Brain microvascular endothelial cell (primary cell): ENCODE results near the gene GRID2IP.
A peak's percentile ranks its signal among the peaks of the same experiment; 100 is the strongest.

Experiments used
- DNase-seq: peaks from one replicate; pipeline ENCODE4 v3.0.0-alpha.2; 2020
- H3K27ac ChIP-seq: fragments of 250-450 bp; sonication (Bioruptor Pico); 2 replicates; pipeline ENCODE4 v1.5.1; 2020; ENCODE audit warnings: mild to moderate bottlenecking, moderate library complexity
- H3K27me3 ChIP-seq: fragments of 250-450 bp; sonication (Bioruptor Pico); replicated peaks from 2 replicates; pipeline ENCODE4 v1.5.1; 2020; ENCODE audit warnings: mild to moderate bottlenecking
- H3K36me3 ChIP-seq: fragments of 250-450 bp; sonication (Bioruptor Pico); replicated peaks from 2 replicates; pipeline ENCODE4 v1.5.1; 2020; ENCODE audit warnings: mild to moderate bottlenecking
- H3K4me3 ChIP-seq: 2 replicates; pipeline ENCODE4 v1.5.1; 2011; ENCODE audit warnings: low read depth, mild to moderate bottlenecking, control low read depth, low read length, moderate library complexity
- CTCF ChIP-seq: IDR thresholded peaks from 2 replicates; pipeline ENCODE4 v1.5.1; 2011; ENCODE audit warnings: low read depth, mild to moderate bottlenecking, moderate library complexity, low read length, control low read depth, inconsistent platforms; ENCODE audit errors: missing control alignments
- in situ Hi-C: cut with HindIII; loops from 2 replicates; pipeline ENCODE4 v1.10.0; 2017; ENCODE audit warnings: low sequenced_read_pairs, low pct_ligation_motif_present

The GRID2IP gene

DNA sequence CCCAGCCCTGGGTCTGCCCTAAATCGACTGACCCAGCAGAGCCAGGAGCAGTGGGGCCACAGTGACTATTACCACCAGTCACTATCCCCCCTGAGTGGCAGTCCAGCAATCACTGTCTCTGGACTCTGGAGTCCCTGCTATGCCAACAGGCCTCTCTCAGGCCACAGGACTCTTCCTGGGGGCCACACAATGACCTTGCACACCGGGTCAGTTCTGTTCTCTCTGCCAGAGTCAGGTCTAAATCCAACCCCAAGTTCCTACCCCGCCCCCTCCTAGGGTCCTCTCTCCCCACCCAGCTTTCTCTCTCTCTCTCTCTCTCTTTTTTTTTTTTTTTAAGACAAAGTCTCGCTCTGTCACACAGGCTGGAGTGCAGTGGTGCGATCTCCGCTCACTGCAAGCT is 21.6 kb downstream of the GRID2IP start:
- no peak for TF ChIP-seq CTCF
- Histone ChIP-seq H3K4me3 (no peak overlapping the region), H3K36me3 (no peaks in the 10 kb centered on the region), H3K27me3 (peaks cover 25% of the 10 kb centered on the region), H3K27ac (no peak overlapping the region)
- in situ Hi-C loops, result no loop called here
- no peak for DNase-seq

- no peak for TF ChIP-seq CTCF
- DNase-seq, result no peak
- peaks cover 25% of the 10 kb centered on the region for H3K27me3 ChIP-seq
Measured at GRCh38 chr7:6528401-6529130, 22.7 kb downstream of the GRID2IP start.

DNA sequence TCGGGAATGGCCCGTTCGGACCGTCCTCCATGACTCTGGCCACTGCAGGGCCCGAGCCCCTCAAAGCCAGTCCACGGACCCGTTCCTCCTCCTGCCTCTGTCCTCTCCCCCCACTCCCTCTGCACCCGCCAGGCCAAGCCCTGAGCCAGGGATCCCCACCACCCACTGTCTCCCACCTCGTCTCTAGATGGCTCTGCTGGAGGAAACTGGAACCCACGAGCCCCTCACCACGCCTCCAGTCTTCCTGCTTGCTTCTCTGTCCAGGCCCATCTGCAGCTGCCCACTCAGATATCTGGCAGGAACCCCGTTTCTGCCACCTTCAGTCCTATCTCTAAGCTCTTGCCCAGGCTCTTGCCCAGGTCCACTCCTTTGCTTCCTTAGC is 24.3 kb downstream of the GRID2IP start:
- in situ Hi-C loops, result no loop called here
- no peak for TF ChIP-seq CTCF
- DNase-seq, result no peak
- H3K4me3 ChIP-seq, result peak overlapping the region; percentile 36
- no peak overlapping the region for H3K27ac ChIP-seq
- H3K36me3 ChIP-seq, result no peaks in the 10 kb centered on the region
- H3K27me3 ChIP-seq, result peaks cover 22% of the 10 kb centered on the region

More at GRCh38 chr7:6528401-6529130, 22.7 kb downstream of the GRID2IP start:
- Histone ChIP-seq H3K4me3 (no peak overlapping the region), H3K27ac (no peak overlapping the region), H3K36me3 (no peaks in the 10 kb centered on the region)
- in situ Hi-C loops, result no loop called here

DNA sequence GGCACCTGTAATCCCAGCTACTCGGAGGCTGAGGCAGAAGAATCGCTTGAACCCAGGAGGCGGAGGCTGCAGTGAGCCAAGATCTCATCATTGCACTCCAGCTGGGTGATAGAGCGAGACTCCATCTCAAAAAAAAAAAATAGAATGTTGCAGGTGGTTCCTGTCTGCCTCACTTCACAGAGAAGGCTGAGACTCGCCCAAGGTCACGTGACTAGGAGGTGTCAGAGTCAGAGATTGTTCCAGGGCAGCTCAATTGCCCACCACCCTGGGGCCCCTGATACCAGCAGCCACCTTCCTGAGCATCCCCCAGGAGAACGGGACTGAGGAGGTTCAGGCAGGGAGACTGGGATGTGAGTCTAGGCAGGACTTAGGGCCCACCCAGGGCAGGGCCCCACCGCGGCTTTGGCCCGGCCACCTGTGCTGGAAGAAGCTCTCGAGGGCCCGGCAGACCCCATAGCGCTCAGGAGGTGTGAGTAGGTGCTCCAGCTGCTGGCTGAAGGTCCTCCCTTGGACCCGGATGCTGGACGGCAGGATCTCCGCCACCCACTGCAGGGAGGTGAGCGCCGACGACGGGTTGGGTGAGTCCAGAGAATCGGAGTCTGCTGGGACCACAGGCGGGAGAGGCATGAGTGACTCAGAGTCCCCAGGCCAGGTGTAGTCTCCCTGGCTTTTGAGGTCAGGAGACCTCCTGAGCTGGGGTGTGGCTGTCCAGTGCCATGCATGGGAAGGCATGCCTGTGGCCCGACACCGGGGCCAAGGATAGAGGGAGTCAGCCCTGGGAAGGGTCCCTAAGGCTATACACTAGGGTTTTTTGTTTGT is 30.9 kb downstream of the GRID2IP start:
- TF ChIP-seq CTCF, result no peak
- H3K27me3 ChIP-seq, result no peaks in the 10 kb centered on the region
- no peak for DNase-seq
- no peaks in the 10 kb centered on the region for H3K36me3 ChIP-seq
- no peak overlapping the region for H3K4me3 ChIP-seq
- in situ Hi-C loops, result no loop called here
- no peak overlapping the region for H3K27ac ChIP-seq

DNA sequence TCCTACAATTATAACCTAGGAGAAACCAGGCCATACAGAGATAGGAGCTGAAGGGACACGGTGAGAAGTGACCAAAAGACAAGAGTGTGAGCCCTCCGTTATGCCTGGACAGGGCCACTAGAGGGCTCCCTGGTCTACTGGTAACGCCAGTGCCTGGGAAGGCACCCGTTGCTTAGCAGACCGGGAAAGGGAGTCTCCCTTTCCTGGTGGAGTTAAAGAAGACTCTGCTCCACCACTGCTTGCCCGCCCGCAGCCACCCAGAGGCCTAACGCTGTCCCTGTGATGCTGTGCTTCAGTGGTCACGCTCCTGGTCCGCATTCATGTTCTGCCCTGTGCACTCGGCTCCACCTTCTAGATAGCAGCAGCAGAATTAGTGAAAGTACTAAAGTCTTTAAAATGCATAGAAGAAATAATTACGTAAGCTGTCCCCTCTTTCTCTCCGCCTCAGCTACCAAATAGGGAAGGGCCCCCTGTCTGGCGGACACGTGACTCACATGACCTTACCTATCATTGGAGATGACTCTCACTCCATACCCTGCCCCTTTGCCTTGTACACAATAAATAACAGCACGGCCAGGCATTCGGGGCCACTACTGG is 34.8 kb downstream of the GRID2IP start:
- in situ Hi-C loops, result no loop called here
- H3K4me3 ChIP-seq, result peak overlapping the region; percentile 24
- no peaks in the 10 kb centered on the region for H3K36me3 ChIP-seq
- H3K27ac ChIP-seq, result no peak overlapping the region
- peak; percentile 81 for DNase-seq
- H3K27me3 ChIP-seq, result no peaks in the 10 kb centered on the region
- peak; percentile 95 for TF ChIP-seq CTCF
